ENCODE results near the gene PTPRK.

- TF ChIP-seq EZH2 (IDR thresholded peaks at IDR 0.05; ENCODE audit: borderline replicate concordance, low read length) (no peak), CTCF (conservative IDR thresholded peaks at IDR 0.05 in 1 of 2, IDR thresholded peaks at IDR 0.05 in 1 of 2; ENCODE audit: extremely low read depth in 1 of 2, insufficient read depth in 1 of 2, low read depth in 1 of 2, low read length in 2 of 2) (no peak)
Observed at GRCh38 chr6:128463942-128464341, 56.5 kb downstream of the PTPRK start.
